Transverse colon (tissue), 3 donors: ENCODE data around the gene DNMT3B.

Source experiments
- POLR2A ChIP-seq: fragments of 450-650 bp; IDR thresholded peaks from one replicate; pipeline ENCODE4 v1.6.1; 2016; ENCODE audit warnings: antibody characterized with exemption, mild to moderate bottlenecking, moderate library complexity
- TF ChIP-seq, protein P1 (sequence below), 5 experiments: fragments of 200-600 bp in 3 of 5; fragments of 450-650 bp in 2 of 5; sonication (generic) in 3 of 5; IDR thresholded peaks; 1 replicate in 2 of 5; 2 replicates in 3 of 5; pipeline ENCODE4 v1.5.1; 2016 to 2017; ENCODE audit warnings: antibody characterized with exemption in 5 of 5, inconsistent platforms in 3 of 5, mild to moderate bottlenecking in 2 of 5, moderate library complexity in 1 of 5

DNA sequence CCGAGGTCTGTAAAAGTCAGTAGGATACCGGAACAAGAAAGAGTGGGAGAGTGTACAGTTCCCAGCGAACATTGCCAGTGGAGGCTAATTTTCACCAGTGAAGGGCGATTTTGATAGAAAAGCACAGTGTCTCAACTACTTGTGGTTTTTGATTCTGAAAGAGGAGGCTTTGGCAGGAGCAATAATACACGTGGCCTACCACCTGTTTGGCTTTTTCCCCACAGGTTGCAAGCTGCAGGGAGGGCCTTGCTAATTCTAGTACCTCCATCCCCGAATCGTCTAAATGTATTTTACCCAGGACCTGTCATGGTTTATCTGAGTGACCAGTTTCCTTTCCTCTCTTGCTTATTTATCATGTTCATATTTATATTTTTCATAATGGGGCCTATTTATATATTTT lies 93.2 kb downstream of the DNMT3B start:
- TF ChIP-seq, protein P1, sequence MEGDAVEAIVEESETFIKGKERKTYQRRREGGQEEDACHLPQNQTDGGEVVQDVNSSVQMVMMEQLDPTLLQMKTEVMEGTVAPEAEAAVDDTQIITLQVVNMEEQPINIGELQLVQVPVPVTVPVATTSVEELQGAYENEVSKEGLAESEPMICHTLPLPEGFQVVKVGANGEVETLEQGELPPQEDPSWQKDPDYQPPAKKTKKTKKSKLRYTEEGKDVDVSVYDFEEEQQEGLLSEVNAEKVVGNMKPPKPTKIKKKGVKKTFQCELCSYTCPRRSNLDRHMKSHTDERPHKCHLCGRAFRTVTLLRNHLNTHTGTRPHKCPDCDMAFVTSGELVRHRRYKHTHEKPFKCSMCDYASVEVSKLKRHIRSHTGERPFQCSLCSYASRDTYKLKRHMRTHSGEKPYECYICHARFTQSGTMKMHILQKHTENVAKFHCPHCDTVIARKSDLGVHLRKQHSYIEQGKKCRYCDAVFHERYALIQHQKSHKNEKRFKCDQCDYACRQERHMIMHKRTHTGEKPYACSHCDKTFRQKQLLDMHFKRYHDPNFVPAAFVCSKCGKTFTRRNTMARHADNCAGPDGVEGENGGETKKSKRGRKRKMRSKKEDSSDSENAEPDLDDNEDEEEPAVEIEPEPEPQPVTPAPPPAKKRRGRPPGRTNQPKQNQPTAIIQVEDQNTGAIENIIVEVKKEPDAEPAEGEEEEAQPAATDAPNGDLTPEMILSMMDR (IDR thresholded peaks at IDR 0.05): no peak
- no peak for TF ChIP-seq POLR2A
